Epithelial cell of proximal tubule (primary cell): ENCODE results near the gene PIGH. TPM values are rescaled to one million over a fixed set of nuclear protein-coding genes. Genes with fewer than 3 reads are reported as not detected.

Source experiments
- DNase-seq: peaks from one replicate; pipeline ENCODE4 v3.0.0-alpha.2; 2011; ENCODE audit warnings: low read depth
- H3K4me3 ChIP-seq: 2 replicates; pipeline ENCODE4 v1.5.1; 2011; ENCODE audit warnings: low read depth, mild to moderate bottlenecking, low read length
- total RNA-seq: library from RNA; depleted of rRNA; stranded (reverse); fragments of >200 nt; gene quantifications from 2 replicates; pipeline ENCODE4 v1.2.3, GENCODE V29; 2015
- TF ChIP-seq, protein P1 (sequence below): conservative IDR thresholded peaks from 2 replicates; pipeline ENCODE4 v1.5.1; 2012; ENCODE audit warnings: low read depth, mild to moderate bottlenecking, low read length

The PIGH gene
- total RNA-seq, 1 donor from 2014 or later, result 13.9 TPM

DNA sequence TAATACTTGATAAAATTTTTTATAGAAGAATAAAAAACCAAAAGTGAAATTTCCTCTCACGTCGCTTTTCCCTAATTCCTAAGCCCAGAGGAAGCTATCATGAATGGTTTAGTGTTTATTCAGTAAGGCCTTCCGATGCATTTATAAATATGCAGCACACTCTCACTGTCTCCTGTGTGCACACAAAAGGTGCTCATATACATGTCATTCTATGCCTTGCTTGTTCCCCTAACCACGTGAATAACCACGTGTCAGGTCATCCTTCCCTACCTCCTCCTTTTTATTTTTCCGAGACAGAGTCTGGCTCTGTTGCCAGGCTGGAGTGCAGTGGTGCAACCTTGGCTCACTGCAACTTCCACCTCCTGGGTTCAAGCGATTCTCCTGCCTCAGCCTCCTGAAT is 29.6 kb downstream of the PIGH start:
- H3K4me3 ChIP-seq, result no peak overlapping the region
- no peak for DNase-seq
- TF ChIP-seq, protein P1, sequence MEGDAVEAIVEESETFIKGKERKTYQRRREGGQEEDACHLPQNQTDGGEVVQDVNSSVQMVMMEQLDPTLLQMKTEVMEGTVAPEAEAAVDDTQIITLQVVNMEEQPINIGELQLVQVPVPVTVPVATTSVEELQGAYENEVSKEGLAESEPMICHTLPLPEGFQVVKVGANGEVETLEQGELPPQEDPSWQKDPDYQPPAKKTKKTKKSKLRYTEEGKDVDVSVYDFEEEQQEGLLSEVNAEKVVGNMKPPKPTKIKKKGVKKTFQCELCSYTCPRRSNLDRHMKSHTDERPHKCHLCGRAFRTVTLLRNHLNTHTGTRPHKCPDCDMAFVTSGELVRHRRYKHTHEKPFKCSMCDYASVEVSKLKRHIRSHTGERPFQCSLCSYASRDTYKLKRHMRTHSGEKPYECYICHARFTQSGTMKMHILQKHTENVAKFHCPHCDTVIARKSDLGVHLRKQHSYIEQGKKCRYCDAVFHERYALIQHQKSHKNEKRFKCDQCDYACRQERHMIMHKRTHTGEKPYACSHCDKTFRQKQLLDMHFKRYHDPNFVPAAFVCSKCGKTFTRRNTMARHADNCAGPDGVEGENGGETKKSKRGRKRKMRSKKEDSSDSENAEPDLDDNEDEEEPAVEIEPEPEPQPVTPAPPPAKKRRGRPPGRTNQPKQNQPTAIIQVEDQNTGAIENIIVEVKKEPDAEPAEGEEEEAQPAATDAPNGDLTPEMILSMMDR, result no peak

DNA sequence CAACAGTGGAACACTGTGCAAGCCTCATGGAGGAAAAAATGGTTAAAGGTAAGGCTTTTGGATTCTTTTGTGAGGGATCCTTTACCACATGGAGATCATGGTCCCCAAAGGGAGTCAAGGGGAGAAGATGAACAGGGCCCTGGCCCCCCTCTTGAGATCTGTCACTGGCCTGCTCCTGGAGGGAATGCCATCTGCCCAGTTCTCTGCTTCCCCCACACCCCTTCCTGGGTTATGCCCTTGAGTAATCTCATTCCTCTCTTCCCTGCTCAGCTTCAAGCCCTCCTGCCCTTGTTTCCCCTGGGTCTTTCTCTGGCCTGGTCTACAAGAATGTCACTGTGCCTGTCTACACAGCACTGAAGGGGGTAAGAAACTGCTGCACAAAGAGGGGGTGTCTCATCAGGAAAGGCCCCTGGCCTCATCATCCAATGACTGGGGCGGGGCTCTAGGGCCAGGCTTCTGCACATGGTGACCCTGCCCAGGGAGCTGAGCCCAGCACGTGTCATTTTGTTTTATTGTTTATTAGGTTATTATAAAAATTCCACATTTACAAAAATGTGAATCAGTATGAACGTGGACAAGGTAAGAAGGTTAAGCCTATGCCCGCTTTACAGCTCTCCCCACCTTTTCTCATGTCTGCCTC is 30.3 kb downstream of the PIGH start:
- TF ChIP-seq, protein P1, result no peak
- no peak overlapping the region for H3K4me3 ChIP-seq
- no peak for DNase-seq

DNA sequence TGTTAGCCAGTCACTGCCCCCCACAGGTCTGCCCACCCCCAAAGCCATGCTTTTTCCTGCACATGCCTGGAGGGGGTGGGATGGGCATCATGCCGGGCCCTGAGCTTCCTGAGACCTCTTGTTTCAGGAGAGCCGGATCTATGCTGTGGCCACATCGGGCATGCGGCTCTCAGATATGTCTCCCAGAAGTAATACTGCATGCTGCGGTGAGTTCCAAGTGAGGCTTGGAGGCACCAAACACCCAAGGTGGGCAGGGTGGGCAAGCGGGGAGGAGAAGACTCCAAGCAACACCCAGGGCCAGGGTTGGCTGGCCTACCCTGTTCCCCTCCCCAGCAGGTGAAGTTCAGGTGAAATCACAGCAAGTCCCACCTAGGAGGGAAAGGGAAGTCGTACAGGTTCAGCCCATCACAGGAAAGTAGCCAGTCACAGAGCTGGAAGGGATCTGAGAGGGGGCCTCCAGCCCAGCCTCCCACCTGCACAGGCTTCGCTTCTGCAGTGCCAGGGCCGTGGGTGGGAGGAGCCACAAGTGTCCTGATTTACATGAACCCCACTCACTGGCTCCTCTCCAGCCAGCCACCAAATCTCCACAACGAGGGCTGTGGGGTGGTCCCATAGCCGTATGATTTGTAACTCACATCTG is 30.9 kb downstream of the PIGH start:
- no peak overlapping the region for H3K4me3 ChIP-seq
- TF ChIP-seq, protein P1, result no peak
- no peak for DNase-seq

DNA sequence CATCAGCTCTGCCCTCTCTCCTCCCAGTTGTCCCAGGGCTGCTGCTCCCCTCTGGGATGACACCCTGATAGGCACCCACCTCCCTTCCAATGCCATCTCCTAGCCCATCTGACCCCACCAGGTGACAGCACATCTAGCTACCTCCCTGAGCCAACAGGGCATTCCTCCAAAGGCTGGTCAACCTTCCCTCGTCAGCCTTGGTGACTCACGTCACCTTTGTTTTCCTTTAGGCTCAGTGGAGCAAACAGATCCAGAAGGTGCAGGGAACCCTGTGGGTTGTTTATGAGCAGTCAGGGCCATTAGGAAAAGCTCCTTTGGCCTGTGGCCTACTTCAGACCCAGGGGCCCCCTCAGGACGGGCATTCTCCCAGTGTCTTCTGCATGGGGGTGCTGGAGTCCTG is 32.4 kb downstream of the PIGH start:
- no peak for DNase-seq
- TF ChIP-seq, protein P1, result no peak

DNA sequence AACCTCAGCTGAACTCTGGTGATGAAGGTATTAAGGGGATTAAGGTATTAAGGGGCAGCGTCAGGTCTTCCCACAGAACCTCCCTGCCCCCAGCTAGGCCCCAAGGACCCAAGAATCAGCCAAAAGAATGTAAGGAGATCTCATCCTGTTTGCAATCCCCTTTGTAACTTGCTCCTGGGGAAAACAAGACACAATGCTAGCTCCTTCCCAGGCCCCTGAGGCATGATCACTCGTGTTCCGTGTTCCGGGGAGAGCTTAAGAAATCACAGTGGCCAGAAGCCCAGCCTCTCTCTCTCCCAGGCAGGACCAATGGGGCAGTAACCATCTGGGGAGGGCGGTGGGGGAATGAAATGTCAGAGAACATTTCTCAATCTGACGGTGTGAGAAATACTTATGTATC is 33.2 kb downstream of the PIGH start:
- H3K4me3 ChIP-seq, result no peak overlapping the region

More for the DNA sequence above, 32.4 kb downstream of the PIGH start:
- H3K4me3 ChIP-seq, result no peak overlapping the region

DNA sequence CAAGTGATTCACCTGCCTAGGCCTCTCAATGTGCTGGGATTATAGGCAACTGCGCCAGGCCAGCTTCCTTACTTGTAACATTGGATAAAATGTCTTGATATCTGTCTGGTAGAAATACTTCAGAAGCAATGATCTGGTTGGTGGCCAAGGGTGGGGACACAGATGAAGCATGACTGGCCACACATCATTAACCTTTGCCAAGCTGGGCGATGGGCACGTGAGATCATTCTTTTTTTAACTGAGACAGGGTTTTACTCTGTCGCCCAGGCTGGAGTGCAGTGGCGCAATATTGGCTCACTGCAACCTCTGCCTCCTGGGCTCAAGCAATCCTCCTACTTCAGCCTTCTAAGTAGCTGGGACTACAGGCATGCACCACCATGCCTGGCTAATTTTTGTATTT is 35.8 kb downstream of the PIGH start:
- no peak overlapping the region for H3K4me3 ChIP-seq
- peak; percentile 70 for DNase-seq
- TF ChIP-seq, protein P1, result no peak

More for the DNA sequence above, 33.2 kb downstream of the PIGH start:
- TF ChIP-seq, protein P1, result no peak
- no peak for DNase-seq

DNA sequence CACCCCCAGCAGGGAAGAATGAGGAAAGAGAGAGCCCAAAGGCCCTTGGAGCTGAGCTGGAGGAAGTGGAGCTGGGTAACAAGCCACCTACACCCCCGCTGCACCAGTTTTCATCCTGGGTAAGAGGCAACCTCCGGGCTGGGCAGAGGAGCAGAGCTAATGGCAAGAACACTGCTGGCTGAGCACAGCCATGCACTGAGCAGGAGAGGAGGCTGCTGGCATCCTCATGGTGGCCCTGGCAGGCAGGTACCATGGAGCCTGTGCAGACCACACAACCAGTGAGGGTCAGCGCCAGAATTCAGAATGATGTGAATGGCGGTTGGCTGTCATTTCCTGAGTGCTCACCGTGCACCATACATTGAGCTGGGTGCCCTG is 37.3 kb downstream of the PIGH start:
- DNase-seq, result no peak
- no peak overlapping the region for H3K4me3 ChIP-seq
- TF ChIP-seq, protein P1, result no peak
